Esophagus squamous epithelium (tissue), 4 donors: Measurements from ENCODE around the gene PLA2G1B.
A peak's percentile ranks its signal among the peaks of the same experiment; 100 is the strongest.

Experiments
- CTCF ChIP-seq, 6 experiments: fragments of 450-650 bp in 4 of 6; fragments of 200-600 bp in 2 of 6; sonication (generic) in 2 of 6; IDR thresholded peaks; one replicate each; pipeline ENCODE4 v1.5.1; 2016 to 2019; ENCODE audit warnings: antibody characterized with exemption in 6 of 6, mild to moderate bottlenecking in 4 of 6, moderate library complexity in 4 of 6
- POLR2A ChIP-seq, 4 donors: fragments of 450-650 bp; IDR thresholded peaks; one replicate each; pipeline ENCODE4 v1.6.1; 2017; ENCODE audit warnings: antibody characterized with exemption in 4 of 4, mild to moderate bottlenecking in 4 of 4, moderate library complexity in 3 of 4

GRCh38 chr12:120367233-120367923 lies 39.8 kb upstream of the PLA2G1B start:
- peak in 2 of 6 experiments; percentile 3 to 10 for TF ChIP-seq CTCF (IDR thresholded peaks at IDR 0.05)
- TF ChIP-seq POLR2A (IDR thresholded peaks at IDR 0.05): no peak
